NCI-H1417 treated with DMSO at 0.1 percent for 48 hours (cell line): Measurements from ENCODE around the gene CNTN4.

Experiments used
- DNase-seq: peaks from one replicate; lab custom pipeline; 2025; lab: John Stamatoyannopoulos, UW

The CNTN4 gene

DNA sequence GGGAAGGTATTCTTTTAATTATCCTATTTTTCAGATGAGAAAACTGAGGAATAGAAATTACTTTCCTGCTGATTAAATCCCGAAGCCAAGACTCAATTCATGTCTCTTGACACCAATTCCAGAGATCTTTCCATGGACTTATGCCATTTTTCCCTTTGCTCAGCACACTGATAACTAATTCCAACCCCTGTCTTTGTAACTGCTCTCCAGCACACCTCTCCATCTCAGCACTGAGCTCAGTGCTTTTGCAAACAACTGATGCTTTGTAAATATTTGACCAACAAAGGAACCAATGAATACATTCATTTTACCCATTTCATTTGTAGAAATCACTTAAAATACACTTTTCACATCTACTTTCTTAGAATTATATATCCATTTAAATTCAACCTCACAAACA is 762.5 kb downstream of the CNTN4 start:
- no peak for DNase-seq

DNA sequence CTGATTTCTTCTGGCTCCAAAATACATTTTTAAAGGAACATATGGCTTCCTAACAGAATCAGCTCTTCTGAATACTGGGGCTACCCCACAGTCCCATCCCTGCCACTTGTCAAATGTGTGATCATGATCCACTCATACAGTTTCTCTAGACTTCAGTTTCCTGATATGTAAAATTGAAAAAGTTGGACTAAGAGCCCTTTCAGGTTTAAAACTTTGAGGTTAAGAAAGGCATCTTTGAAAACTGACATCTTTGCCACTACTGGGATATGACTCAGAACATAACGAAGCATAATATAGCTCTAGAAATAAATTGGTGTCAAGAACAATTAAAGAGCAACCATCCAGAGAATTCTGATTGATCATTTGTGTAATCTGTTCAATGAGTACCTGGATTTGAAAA is 763.3 kb downstream of the CNTN4 start:
- DNase-seq = no peak

DNA sequence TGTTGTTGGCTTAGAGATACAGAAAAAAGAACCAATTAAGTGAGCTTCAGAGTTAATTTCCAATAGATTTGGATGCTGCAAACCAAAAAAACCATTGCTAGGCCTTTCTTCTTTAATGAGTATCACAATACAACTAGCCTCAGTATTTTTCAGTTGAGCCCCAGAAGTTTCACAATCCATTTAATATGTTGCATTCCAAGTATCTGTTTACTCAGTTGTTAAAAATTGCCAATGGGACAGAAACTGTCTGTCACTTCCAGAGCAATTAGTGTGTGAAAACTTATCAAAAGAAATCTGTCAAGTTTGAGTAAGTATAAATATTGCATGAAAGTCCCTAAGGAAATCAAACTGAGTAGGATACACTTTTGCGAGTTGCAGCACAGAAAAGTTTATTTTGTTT is 763.7 kb downstream of the CNTN4 start:
- no peak for DNase-seq

DNA sequence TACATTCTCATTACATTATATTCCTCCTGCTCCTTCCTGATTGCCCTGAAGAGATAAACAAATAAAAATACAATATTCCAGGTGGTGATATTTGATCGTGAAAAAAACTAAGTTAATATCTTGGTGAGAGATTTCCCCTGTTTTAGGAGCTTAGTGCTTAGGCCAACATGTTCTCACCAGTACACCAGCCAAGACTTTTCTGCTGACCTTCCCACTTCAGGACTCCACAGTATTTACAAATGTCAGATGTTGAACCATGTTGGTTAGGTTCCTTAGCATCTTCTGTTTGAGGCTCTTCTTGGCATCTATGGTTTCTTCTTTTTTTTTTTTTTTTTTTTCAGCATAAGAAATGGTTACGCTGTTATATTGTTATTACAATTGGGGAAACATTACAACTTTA is 764.5 kb downstream of the CNTN4 start:
- no peak for DNase-seq

DNA sequence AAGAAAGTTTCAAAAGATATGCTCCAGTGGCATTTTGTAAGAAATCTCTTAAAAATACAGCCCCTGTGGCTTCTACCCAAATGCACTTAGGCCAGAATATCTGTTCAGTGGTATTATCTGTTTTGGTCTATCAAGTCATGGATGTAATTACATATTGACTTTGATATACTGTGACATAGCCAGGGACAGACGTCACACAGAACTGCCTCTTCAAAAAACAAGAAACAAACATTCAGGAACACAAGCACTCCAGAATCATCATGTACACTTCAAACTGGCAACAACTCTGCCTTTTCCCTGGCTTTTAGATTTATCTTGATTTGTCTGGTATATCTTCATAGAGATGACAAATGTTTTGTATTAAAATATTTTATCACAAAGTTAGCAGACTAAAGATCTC is 771.2 kb downstream of the CNTN4 start:
- DNase-seq = no peak

DNA sequence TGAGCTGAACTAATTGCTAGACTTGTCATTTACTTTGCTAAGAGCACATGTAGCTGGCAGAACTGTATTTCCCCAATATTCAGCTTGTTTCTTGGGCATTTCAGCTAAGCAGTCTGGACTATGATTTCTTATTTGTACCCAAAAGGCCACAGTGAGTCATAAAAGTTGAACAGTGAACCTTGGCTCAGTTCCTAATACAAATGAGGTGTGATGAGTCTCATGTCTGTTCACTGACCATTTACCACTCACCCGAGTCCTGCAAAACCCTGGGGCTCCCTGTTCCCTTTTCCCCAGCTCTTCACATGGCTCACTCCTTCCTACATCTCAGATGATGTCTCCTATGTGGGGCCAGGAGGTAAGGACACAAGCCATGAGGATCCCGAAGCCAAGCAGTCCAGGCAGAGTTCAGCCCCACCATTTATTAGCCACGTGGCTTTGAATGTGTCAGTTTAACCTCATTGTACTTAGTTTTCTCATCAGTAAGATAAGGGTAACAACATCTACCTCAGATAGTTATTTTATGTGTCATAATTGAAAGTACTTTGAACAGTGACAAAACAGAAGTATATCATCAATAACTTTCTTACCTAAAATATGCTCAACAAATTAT is 772.2 kb downstream of the CNTN4 start:
- DNase-seq = no peak

DNA sequence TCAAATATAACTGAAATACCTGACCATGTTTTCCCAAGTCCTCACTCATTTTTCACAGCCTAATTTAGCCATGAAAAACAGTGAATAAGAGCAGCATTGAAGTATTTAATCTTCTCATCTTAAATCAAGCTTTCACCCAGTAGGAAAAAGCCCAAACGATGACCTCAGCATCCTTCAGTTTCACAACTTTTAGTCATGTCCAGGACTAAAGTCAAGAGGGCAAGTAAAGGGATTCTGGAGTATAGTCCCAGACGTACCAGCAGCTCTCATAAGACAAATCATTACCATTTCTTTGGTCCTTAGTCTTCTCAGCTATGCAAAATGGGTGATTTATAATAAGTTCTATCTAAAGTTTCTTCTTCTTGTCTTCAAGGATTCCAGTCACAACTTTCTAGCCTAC is 774.2 kb downstream of the CNTN4 start:
- DNase-seq = no peak

DNA sequence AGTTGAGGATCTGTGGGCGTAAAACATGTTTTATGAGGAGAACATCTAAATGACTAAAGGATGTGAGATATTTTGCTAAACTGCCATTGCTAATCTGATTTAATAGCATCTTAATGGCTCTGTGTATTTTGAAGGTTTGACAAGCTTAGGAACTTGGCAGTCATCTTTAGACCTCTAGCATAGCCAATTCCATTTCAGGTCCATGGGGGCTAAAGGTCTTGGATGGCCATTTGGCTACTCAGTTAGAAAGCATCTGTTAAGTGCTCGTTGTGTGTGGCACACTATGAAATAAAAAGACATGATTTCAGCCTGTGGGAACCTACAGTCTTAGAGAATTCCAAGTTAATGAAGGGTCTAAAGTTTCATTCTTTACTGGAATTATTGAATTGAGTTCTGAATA is 775.3 kb downstream of the CNTN4 start:
- no peak for DNase-seq

DNA sequence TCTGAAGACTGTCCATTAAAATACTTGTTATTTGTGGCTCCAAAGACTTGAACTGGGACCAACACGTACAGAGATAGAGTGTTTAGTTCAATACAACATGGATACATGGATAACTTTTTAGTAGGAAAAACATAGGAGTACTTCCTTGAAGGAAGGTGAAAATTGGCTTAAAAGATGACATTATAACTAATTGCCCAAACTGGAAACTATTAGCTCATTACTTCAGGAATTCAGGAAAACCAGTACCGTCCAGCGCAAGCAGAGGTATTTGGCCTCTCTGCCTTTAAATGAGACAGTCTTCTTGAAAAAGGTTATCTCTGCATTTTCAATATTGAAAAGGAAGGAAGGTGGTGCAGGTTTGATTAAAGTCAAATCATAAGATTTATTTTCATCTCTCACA is 777.0 kb downstream of the CNTN4 start:
- no peak for DNase-seq

DNA sequence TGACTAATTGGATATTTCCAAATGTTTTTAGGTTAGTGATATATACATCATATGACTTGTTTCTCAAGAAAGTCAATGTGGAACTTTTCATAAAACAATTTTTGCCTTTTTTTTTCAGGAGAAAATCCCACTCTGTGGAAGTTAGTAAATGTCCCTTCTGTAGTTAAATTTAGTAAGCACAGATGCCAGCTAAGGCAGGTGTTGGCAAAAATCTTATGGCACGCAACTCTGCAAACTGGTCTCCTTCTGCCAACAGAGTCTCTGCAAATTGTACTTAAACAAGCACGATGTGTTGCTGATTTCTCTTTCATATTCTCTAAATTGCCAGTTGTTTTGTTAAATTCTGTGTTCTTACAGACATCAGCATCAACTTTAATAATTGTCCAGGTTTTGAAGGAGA is 777.7 kb downstream of the CNTN4 start:
- DNase-seq = no peak

DNA sequence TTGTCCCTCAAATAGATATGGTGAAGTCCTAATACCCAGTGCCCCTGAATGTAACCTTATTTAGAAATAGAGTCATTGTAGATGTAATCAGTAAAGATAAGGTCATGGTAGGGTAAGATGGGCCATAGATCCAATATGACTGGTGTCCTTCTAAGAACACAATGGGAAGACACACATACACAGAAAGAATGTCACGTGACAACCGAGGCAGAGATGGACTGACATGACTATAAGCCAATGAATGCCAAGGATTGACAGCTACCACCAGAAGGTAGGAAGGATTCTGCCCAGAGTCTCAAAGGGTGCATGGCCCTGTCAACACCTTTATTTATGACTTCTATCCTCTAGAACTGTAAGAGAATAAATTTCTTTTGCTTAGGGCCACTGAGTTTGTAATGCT is 780.4 kb downstream of the CNTN4 start:
- no peak for DNase-seq

DNA sequence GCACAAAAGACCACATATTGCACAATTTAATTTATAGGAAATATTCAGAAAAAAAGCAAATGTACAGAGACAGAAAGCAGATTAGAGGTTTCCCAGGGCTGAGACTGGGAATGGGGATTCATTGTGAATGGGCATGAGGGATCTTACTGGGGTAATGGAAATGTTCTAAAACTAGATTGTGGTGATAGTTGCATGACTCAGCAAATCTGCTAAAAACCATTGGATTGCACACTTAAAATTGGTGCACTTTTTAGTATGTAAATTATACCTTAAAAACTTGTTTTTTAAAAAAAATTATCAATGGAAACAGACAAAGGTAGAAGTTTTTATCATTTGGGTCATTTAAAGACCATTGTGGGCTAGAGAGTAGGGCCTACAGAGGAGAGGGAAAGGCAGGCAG is 780.9 kb downstream of the CNTN4 start:
- DNase-seq = no peak

DNA sequence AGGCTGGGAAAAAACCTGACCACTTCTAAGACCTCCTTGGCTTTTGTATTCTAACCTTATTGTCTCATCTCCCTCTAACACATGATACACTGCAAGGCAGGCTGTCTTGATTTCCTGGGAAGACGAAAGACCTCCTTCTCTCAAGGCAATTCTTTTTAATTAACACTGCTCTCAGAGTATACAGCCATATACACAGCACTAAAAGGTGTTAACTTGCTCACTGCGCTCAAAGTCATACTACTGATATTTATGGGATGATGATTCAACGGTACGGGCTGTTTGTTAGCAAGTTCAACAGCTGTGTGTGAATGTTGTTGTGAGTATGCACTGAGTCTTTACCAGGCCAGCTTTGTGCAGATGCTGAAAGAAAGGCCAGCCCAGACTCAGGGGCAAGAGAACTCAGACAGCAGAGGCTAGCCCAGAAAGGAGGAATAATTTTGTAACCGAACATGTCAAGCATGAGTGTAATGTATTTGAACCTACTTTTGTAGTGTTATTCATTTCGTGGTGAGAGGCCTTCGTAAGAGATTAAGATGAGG is 781.6 kb downstream of the CNTN4 start:
- no peak for DNase-seq

DNA sequence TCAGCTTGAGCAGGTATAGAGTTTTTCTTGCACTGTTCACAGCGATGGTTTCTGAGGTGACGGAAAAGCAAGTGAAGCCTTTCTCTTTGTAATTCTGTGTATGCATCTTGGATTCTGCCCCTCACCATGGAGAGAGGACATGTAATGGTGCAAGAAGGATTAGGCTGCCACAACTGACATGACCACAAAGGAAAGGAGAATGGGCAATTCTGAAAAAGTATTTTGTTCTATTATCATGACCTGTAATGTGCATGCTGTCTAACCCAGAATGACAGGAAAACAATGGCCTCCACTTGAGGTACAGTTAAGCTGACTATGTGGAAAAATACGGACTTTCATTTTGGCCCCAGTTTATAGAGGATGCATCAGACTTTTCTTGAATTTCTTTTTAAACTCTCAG is 784.6 kb downstream of the CNTN4 start:
- DNase-seq = no peak

DNA sequence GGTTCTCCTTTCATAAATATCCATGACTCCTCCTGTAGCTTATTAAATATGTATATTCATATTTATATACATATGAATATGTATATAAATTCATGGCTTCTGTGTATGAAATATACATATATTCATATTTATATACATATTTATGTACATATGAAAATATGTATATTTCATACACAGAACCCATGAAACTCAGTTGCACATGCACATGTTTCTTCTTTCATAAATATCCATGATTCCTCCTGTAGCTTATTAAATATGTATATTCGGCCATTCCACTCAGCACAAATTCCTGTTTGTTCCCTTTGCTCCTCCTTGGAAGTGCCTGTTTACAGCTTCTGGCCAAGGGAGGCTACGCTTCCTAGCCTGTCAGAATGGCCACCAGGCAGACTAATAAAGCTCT is 789.9 kb downstream of the CNTN4 start:
- DNase-seq = no peak

DNA sequence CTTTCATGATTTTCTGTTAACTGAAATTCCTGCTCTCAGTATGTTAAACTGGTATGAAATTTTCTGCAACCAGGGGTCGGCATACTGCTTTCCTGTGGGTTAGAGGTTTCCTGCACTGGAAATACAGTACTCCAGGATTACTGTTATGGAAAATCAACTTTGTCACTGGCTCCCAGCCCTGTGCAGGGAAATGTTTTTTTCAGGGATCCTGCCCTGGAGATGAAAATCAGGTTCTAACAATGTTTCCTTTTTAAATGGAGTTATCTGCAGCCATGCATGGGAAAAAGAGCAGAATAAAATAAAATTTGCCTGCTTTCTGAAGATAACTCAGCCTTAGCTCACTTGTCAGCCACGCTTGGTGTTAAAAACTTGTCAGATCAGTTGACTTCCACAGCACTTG is 791.1 kb downstream of the CNTN4 start:
- DNase-seq = no peak

DNA sequence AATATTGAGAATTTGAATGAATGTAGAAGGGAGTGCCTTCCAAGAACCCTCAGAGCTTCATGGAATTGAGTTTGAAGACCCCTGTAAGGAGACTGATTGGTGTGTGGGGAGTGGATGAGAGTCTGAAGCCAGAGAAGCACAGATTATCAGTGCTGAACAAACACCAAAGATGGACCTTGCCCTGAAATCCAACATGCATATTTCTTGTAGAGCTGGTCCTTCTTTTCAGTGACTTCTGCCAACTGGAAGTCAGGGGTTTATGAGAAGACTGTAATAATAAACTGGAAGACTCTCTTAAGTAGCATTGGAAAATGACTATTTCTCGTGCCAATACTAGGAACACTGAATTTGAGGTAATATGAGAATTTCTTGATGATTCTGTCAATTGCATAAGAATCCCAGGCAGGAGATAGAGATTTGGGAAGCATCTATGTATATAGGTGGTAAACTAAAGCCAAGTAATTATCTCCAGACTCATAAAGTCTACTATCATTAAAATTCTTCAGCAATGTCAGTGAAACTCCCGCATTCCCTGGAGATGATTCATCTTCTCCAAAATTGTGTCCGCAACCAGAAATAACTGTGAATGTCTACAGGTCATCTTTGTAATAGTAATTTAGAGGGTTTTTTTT is 797.8 kb downstream of the CNTN4 start:
- no peak for DNase-seq

DNA sequence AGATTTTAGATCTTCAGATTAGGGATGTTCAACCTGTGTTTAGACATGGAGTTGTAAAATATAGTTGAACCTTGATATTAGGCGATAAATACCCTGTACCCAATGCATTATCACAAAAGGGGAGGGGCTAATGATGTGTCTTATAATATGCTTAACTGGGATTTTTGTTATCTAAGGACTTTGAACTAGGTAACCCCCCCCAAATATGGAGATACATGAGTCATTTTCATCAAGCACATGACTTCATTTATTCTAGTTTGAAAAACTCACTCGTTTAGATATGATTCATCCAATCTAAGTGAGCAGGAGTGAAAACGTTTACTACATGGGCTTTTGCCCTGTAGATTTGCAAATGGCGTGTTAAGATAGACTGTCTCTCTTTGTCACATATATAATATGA is 799.2 kb downstream of the CNTN4 start:
- no peak for DNase-seq

DNA sequence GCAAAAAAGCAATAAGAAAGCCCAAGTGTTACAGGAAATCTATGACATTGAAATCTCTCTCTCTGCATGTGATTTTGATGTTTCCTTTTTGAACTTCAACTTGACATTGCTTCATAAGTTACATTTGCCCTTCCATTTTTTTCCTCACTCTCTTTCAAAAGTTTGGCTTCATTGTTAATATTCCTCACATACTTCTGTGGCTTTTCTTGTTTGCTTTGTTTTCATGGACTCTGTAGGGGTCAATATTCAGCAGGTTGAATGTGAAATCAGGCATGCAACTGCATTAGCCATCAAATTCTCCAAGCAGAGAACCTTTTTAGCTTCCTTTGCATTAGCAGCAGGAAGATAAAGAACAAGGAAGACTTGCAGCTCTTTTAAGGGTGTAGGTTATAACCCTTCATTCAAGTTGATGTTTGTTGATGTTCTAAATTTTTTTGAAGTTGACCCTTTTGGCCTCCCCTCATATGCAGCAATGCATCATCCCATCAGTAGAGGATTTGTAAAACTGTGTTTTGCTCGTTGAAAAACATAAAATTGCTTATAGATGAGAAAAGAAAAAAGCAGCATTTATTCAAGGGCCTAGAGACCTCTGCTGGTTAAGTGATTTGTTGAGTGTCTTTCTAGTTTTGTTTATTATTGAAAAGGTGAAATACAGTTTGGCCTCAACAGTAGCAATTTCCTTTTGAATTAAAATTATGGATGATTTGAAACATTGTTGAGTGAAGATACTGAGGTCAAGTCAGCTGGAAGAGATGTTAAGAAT is 800.1 kb downstream of the CNTN4 start:
- DNase-seq = no peak

DNA sequence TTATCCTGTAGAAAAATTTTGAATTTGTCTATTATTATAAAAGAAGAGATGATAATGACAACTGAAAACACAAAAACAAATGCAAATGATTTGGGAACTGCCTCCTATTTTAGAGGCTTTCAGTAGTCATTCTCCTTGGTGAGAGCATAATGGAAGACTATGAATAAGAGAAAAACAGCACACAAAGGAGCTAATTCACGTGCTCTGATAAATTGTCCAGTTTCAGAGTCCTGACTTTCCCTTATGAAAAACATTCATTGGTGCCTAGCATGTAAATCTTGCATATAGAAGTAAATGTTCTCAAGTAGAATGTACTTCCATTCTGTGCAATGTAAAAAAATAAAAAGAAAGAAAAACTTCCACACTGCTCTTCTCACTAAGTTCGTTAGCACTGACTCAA is 805.4 kb downstream of the CNTN4 start:
- no peak for DNase-seq

DNA sequence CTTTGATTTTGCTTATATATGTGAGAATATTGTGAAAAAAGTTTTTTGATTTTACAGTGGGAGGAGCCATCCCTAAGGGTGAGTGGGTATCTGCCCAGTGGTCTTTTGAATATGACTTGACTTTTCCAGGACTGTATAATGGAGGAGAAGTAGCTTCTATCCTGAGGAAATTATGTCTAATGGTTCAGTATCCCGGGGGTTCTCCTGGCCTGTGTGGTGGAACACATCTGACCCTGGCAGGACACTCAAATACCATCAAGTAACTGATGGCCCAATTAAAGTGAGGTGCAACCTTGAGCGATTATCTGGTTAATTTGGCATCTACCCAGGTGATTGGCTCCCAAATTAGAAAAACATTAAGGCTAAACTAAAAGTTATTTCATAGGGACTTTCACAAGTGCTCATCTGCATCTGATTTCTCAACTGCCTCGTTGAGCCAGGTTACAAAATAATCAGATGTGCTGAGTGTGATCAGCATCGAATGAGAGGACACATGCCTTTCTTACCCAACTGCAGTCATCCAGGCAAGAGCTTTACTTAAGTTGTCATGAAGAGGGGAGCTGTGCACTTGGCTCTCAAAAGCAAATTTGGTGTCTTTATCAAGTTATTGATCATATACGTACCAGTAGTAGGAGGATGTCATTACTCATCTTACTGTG is 810.2 kb downstream of the CNTN4 start:
- DNase-seq = no peak

DNA sequence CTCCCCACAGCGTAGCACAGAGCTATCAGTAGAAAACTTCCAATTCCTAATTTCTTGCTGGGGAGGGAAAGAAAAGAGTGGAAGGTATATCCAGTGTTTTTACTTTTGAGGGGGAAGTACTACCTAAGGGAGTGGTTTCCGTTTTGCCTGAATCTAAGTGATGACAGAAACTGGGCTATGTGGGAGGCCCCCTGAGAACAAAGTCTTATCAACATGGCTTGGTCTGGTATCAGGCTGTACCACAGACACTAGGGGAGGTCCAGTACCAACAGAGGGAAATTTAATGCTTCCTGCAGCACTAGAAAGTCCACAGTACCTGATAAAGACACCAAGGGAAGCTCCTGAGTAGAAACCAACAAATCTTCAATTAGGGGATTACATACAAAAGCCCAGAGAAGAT is 812.3 kb downstream of the CNTN4 start:
- no peak for DNase-seq

DNA sequence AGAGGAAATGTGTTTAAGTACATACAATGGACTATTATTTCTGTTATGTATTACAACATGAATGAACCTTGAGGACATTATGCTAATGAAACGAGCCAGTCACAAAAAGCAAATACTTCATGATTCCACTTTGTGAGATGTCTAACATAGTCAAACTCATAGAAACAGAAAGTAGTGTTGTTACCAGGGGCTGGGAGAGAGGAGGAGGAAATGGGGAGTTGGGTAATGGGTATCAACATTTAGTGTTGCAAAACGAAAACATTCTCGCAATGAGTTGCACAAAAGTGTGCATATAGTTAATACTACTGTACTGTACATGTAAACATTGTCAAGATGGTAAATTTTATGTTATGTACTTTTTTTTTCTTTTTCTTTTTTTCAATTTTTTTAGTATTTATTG is 817.2 kb downstream of the CNTN4 start:
- no peak for DNase-seq
